ENCODE measurements around the gene CCN6. TPM values are rescaled to one million over a fixed set of nuclear protein-coding genes. Genes with fewer than 3 reads are reported as not detected.
A peak's percentile ranks its signal among the peaks of the same experiment; 100 is the strongest.

Gene CCN6
- total and polyA plus RNA-seq, 2 donors (not counting 1 experiment from before 2014, with no cell fraction given), result not detected

GRCh38 chr6:112087136-112087911 is 33.4 kb downstream of the CCN6 start, which contains the start of the genes FAM229B and TUBE1:
Gene FAM229B, plus strand, starts transcription at chr6:112087591. Its CDS starts 11,693 bp downstream, at chr6:112099284.
Gene TUBE1, minus strand, starts transcription at chr6:112087482. Its CDS starts 48 bp downstream, at chr6:112087434.
- Mint-ChIP-seq H3K27ac (no peak within 1 kb of the TSS), H3K9me3 (ENCODE audit: insufficient read depth) (no peaks in the 10 kb centered on the region), H3K27me3 (peaks cover 15% of the 10 kb centered on the region), H3K4me1 (no peaks in the 10 kb centered on the region), H3K4me3 (no peak within 1 kb of the TSS)
- Histone ChIP-seq H3K79me2 (ENCODE audit: control insufficient read depth, insufficient read depth, low read length) (no peaks in the 10 kb centered on the region), H3K27ac (ENCODE audit: low read length in 2 of 2) (peak within 1 kb of the TSS; percentile 84), H4K20me1 (ENCODE audit: control insufficient read depth, insufficient read depth, low read length, poor library complexity, severe bottlenecking) (no peaks in the 10 kb centered on the region), H3K4me1 (ENCODE audit: control insufficient read depth in 2 of 2, insufficient read depth in 2 of 2, low read length in 2 of 2) (peaks cover 7 to 8% of the 10 kb centered on the region in 2 donors), H3K9ac (ENCODE audit: low read length) (peak within 1 kb of the TSS; percentile 84), H3K4me2 (replicated peaks; ENCODE audit: low read depth, low read length, poor library complexity, severe bottlenecking) (peak within 1 kb of the TSS; percentile 72), H2AFZ (ENCODE audit: insufficient read depth, low read depth, low read length, poor library complexity, severe bottlenecking) (peak within 1 kb of the TSS; percentile 84), H3K27me3 (replicated peaks in 1 of 4; ENCODE audit: control extremely low read depth in 1 of 4, control insufficient read depth in 3 of 4, insufficient read depth in 4 of 4, low read length in 3 of 4) (peaks cover 0 to 14% (median 5%) of the 10 kb centered on the region in 4 experiments), H3K9me3 (ENCODE audit: control extremely low read depth in 1 of 3, control insufficient read depth in 2 of 3, insufficient read depth in 1 of 3, low read length in 2 of 3) (no peaks in the 10 kb centered on the region), H3K36me3 (replicated peaks in 1 of 2; ENCODE audit: control extremely low read depth in 1 of 2, control insufficient read depth in 1 of 2, extremely low read depth in 1 of 2, insufficient read depth in 2 of 2, low read length in 1 of 2) (peaks cover 0 to 5% of the 10 kb centered on the region in 2 experiments), H3K4me3 (ENCODE audit: control extremely low read depth in 1 of 5, extremely low read depth in 1 of 5, insufficient read depth in 1 of 5, low read depth in 2 of 5, low read length in 4 of 5) (peak within 1 kb of the TSS; percentile 69 to 88 (median 83))
- WGBS (ENCODE audit: insufficient coverage), result under 1% methylated on average over 54 of the region's 60 CpGs
- TF ChIP-seq EZH2 (IDR thresholded peaks at IDR 0.05; ENCODE audit: borderline replicate concordance, insufficient read depth, low read depth, low read length, poor library complexity, severe bottlenecking) (no peak), CTCF (IDR thresholded peaks at IDR 0.05) (no peak)
- CTCF ChIA-PET, result interaction anchor here (0.6 to 2.9 kb wide), 13 partner anchors 9 to 1771 kb away, joined by 3 to 52 read pairs (median 4); no protein-coding TSS in a partner anchor
- intact Hi-C loops (cut with micrococcal nuclease), result loop anchor here (1.0 to 5.0 kb wide), 7 partner anchors 44 to 1883 kb away; partner anchors contain the start of genes FYN, HDAC2 and TRAF3IP2
- POLR2A ChIA-PET, result interaction anchor here (0.6 kb wide), 1 partner anchor 1546 kb away, joined by 3 read pairs; no protein-coding TSS in a partner anchor
- peak; percentile 96 for DNase-seq
- ATAC-seq (ENCODE audit: low read depth), result peak; percentile 97
